PFSK-1 (cell line): ENCODE measurements around the gene NHLRC2.

Experiments
- FOXP2 ChIP-seq: optimal IDR thresholded peaks from 2 replicates; pipeline ENCODE3; 2011; ENCODE audit warnings: borderline replicate concordance, control low read depth, inconsistent platforms; ENCODE audit not compliant: insufficient read depth; ENCODE audit errors: extremely low read length, extremely low read depth
- POLR2AphosphoS5 ChIP-seq: IDR thresholded peaks from 2 replicates; pipeline ENCODE4 v1.6.1; 2012; ENCODE audit warnings: low read depth, mild to moderate bottlenecking, control low read depth, low read length, moderate library complexity
- SIN3A ChIP-seq: IDR thresholded peaks from 2 replicates; pipeline ENCODE4 v1.6.1; 2012; ENCODE audit warnings: mild to moderate bottlenecking, low read length, moderate library complexity, borderline replicate concordance; ENCODE audit not compliant: insufficient read depth
- TF ChIP-seq, protein P1 (sequence below), 2 experiments: IDR thresholded peaks; 2 replicates each; pipeline versions ENCODE4 v1.6.1 to v1.8.0; 2011 to 2012; ENCODE audit warnings: low read depth in 2 of 2, low read length in 2 of 2, control low read depth in 1 of 2, inconsistent platforms in 1 of 2, mild to moderate bottlenecking in 1 of 2, moderate library complexity in 1 of 2; ENCODE audit not compliant: insufficient read depth in 1 of 2

DNA sequence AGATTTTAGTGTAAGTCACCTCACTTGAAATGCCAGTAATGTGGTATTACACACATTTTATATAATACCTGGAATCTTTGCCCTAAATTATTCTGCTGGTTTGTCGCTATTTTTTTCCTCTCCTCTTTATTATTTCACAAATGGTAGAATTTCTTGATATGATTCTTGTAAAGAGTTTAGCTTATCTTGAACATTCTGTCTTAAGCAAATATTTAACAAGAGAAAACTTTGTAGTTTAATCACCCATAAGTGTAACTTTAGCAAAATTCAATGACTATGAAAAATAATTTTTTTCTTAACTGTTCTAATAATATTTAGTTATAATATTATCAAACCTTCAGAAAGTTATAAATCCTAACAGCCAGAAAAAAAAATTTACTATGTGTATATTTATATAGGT is 56.7 kb downstream of the NHLRC2 start:
- TF ChIP-seq, protein P1, sequence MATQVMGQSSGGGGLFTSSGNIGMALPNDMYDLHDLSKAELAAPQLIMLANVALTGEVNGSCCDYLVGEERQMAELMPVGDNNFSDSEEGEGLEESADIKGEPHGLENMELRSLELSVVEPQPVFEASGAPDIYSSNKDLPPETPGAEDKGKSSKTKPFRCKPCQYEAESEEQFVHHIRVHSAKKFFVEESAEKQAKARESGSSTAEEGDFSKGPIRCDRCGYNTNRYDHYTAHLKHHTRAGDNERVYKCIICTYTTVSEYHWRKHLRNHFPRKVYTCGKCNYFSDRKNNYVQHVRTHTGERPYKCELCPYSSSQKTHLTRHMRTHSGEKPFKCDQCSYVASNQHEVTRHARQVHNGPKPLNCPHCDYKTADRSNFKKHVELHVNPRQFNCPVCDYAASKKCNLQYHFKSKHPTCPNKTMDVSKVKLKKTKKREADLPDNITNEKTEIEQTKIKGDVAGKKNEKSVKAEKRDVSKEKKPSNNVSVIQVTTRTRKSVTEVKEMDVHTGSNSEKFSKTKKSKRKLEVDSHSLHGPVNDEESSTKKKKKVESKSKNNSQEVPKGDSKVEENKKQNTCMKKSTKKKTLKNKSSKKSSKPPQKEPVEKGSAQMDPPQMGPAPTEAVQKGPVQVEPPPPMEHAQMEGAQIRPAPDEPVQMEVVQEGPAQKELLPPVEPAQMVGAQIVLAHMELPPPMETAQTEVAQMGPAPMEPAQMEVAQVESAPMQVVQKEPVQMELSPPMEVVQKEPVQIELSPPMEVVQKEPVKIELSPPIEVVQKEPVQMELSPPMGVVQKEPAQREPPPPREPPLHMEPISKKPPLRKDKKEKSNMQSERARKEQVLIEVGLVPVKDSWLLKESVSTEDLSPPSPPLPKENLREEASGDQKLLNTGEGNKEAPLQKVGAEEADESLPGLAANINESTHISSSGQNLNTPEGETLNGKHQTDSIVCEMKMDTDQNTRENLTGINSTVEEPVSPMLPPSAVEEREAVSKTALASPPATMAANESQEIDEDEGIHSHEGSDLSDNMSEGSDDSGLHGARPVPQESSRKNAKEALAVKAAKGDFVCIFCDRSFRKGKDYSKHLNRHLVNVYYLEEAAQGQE (IDR thresholded peaks at IDR 0.05; ENCODE audit: insufficient read depth in 1 of 2, low read depth in 2 of 2, low read length in 2 of 2) = no peak
- no peak for TF ChIP-seq SIN3A
- TF ChIP-seq POLR2AphosphoS5 = no peak
- no peak for TF ChIP-seq FOXP2
